HG02885 (cell line): Measurements from ENCODE around the gene EDN2.

ENCODE experiments used
- ATAC-seq: cut with Tn5 transposase; IDR thresholded peaks from one replicate; pipeline ENCODE4 v1.9.1; 2021; ENCODE audit warnings: mild to moderate bottlenecking; ENCODE audit not compliant: unreplicated experiment, poor library complexity

The EDN2 gene

DNA sequence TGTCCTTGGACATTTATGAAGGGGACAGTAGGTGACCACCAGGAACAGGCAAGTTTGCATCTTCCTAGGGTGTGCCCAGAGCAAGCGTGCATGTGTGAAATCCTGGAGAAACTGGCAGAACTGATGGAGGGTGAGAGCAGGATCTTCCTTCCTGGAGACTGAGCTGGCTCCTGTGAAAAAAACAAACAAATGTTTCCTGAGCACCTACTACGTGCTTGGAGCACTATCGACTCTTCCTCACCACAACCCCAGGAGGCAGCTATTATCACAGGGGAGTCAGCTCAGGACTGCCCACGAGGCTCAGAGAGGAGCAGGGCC, 1.5 kb upstream of the EDN2 start:
- ATAC-seq = no peak

DNA sequence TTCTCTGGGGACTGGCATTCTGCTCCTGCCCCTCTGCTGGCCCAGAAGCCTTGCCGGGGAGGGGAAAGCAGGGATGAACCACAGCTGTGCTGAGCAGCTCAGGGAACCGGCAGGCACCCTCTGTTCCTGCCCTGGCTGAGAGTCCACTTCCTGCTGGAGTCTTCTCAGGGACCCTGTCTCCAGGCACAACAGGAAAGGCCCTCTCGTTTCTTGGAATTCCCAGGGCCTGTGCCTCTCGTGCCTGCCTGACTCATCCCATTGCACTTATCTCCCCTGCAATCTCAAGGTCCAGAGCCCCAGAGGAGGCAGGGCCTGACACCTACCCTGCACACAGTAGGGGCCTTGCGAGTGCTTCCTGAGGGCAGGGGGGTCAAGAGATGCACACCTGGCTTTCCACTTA, 1.1 kb upstream of the EDN2 start:
- no peak for ATAC-seq

DNA sequence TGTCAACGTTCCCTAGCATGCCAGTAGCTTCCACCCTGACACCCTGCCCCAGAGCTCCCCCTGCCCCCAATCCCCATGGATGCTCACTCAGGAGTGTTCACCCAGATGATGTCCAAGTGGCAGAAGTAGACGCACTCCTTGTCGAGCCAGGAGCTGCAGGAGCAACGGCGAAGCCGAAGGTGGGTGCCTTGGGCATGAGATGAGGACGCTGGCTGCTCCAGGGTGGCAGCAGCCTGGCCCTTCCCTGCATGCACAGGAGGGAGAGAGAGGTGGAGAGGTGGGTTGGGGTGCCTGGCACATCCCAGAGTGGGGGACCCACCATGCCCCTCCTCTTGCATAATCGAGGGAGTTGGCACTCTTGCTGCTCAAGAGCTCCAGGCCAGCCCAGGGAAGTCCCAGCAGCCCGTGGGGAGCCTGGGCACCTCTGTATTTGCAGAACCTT, 502 bp downstream of the EDN2 start:
- ATAC-seq = no peak

DNA sequence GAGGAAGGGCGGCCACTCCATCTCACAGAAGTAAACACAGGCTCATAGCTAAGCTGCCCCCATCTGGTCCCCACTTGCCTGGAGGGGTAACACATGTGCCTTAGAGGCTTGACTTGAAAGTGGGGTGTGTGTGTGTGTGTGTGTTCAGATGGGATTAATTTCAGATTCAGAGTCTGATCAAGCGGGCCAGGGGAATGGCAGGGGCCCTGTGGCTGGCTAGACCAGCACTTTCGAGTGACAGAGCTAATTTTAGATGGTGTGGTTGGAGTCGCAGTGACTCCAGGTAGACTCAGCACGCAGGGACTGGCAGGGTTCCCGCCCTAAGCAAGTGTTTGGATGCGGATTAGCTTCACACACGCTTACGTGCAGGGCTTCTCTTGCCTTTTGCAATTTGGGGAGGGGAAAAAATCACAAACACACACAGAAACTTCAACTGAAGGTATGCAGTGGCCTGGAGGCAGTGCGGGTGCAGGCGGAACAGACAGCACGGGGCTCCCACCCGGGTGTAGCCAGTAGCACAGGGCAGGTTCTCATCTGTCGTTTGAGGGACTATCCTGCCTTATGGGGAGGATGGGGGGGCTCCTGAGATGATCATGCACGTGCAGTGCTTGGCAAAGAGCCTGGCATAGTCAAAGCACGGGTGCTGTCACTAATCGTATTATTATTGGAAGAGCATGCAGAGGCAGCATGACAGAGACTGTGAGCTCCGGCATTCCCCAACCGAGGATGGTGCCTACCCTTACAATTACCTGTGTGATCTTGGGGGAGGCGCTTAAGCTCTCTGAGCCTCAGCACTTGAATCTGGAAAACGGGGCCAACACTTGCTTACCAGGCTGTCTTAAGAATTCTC, 1.3 kb downstream of the EDN2 start:
- no peak for ATAC-seq

DNA sequence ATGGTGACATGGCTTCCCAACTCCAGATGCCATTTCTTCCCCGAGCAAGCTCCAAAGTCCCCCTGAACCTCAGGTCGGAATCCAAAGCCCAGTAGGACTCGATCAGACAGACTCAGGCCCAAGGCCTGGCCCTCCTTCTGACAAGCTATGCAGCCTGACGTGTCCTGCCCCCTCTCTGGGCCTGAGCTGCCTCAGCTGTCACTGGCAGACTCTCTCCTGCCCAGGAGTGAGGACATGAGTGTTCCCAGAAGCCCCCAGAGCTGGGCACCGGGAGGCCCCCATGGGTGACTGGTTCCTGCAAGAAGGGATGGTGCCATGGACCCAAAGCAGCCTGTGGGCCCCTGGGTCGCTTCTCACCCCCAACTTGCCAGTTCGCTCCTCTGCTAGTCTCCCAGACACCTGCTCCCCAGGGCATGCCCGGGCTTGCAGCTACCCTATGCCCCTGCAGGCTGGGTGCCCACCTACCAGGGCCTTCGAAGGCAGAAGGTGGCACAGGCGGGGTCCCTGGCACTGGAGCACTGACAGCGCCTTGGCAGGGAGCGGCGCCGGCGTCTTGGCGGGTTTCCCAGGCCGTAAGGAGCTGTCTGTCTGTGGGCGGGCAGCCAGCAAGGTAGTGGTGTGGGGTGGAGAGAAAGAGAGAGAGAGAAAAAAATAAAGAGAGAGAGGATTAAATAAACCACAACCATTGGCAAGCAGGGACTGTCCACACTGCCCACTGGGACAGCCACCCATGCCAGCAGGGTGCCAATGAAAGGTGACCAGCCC, 2.3 kb downstream of the EDN2 start:
- no peak for ATAC-seq

DNA sequence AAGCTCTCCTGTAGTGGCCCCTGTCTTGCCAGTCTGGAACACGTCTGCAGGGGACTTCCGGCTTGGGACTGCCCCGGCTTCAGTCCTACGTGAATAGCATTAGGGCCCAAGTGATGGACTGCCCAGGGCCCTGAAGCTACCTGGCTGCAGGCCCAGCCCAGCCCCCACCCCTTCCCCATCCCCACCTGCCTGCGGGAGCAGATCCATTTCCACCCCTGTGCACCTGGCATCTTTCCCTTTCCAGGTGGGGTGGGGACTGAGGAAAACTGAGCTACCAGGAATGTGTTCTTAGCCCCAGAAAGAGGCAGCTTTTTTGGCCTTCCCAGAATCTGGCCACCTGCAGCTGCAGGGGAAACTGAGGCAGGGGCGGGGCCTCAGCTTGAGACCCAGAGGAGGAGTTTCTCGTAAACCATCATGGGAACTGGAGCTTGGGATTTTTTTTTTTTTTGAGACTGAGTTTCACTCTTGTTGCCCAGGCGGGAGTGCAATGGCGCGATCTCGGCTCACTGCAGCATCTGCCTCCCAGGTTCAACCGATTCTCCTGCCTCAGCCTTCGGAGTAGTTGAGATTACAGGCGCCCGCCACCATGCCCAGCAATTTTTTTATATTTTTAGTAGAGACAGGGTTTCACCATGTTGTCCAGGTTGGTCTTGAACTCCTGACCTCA, 3.2 kb downstream of the EDN2 start:
- ATAC-seq = no peak

DNA sequence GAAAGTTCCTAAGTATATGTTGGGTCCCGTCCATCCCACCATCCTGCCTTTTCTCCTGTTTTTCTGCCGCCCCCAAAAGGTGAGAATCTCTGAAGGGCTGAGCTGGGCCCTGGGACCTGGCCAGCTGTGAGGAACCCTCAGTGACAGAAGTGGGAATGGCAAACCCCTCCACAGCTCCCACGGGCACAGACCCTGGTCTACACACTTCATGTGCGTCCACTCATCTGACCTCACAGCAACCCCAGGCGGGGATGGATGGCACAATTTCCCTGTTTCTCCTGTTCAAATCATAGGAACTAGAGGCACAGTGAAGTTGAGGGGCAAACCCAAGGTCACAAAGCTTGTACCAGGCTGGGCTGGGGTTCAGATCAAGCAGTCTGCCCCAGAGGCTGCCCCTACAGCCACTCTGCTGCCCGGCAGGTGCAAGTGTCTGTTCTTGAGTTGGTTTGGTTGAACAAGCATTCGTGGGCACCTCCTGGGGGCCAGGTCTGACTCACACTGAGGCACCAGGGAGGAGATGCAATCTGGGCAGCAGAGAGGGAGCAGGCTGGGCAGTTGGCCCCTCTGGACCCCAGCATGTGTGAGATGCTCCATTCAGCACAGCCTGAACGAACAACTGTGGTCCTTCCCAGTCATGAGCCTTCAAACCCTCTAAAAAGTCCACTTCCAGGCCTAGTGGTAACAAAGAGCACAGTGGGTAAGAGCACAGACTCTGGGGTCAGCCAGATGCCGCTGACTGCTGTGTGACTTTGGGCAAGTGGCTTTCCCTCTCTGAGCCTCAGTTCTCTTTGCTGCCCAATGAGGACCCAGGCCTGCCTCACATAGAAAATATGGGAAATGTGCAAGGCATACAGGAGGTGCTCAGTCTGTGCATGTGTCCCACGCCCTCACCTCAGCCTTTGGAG, 4.0 kb downstream of the EDN2 start:
- no peak for ATAC-seq

DNA sequence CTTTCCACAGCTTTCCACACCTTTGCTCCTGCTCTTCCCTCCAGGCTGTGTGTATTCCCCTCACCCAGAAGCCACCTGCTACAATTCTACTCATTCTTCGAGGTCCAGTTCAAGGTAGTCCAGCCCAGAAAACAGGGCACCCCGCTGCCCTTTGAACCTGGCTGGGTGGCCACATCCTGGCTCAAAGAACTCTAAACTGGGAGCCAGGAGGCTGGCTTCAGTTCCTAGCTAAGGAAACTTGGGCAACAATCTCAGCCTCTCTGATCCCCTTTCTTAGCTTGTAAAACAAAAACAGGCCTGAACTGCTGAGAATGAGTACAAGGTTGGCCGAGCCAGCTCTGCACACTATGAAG, 4.7 kb downstream of the EDN2 start:
- no peak for ATAC-seq

DNA sequence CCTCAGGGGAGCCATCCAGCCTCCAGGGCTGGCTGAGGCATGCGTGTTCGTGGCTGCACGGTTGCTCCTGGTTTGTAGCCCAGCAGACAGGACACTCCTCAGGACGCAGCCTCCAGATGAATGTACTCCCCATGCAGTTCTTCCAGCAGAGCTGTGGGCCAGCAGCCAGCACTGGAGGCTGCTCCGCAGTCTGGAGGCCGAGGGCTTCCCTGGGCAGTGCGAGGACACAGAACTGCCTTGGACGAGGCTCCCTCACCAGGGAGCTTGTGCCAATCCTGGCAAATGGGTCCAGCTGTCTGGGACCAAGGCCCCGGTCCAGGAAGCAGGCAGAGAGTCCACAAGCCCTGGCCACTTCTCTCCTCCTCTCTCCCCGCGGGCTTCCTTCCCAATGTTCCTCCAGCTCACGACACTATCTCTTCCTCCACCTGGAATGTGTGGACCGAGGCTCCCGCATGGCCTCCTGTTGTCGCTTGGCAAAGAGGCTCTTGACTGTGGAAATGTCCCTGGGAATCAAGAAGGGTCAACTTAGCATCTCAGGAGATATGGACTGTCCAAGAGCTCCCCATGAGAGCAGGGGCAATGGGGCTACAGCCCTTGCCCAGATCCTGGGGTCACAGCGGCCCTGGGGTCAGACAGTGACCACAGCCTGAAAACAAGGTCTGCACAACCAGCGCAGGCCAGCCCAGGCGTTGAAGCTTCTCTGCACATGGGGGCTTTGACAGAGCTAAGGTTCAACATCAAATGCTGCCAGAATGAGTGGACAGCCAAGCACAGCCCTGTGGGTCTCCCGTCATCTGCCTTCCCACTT, 5.3 kb downstream of the EDN2 start:
- ATAC-seq = no peak

DNA sequence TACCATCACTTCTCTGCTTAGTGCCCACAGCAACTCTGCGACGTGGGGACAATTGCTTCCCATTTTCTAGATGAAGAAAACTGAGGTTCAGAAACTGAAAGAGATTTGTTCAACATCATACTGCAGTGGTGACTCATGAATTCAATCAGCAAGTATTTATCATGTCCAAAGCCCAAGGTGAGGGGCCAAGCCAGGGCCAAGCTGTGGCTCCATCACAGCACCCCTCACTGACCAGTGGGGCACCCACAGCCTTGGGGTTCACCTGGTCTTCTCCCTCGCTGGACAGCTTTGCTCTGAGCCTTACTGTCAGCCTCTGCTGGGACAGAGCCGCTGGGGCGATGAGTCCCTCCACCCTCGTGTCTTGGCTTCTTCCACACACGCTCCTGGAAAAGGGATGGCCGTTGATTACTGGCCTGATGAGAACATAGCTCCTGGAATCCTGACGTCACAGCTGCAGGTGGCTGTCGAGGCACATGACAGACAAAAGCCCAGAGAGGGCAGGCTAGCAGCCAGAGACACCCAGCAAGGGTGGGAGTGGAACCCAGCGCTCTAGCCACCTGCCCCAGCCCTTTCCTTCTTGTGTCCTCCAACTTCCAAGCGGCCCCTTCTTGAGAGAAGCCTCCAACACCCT, 6.2 kb downstream of the EDN2 start:
- ATAC-seq = no peak

DNA sequence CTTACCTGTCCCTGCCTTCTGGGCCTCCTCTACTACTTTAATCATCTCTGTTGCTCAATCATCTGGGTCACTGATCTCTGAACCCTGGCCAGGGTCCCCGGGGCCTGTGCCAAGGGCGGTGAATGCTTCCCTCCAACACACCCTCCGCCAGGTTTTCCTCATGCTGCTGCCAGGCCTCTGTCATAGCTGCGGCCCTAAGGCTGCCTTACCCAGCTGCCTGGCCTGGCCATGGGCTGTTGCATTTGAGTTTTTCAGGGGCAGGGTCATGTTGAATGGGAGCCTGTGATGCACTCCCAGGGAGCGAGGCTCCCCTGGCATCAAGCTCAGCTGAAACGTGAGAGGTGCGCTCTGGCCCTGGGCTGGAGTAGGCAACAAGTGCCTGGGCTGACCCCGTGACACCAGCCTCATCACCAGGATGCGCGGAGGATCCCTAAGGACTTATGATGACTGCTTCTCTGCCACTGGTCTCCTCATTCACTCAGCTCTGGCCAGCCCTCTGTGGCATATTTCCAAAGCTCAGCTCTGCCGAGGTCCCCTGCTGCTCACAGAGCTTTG, 7.6 kb downstream of the EDN2 start:
- no peak for ATAC-seq

DNA sequence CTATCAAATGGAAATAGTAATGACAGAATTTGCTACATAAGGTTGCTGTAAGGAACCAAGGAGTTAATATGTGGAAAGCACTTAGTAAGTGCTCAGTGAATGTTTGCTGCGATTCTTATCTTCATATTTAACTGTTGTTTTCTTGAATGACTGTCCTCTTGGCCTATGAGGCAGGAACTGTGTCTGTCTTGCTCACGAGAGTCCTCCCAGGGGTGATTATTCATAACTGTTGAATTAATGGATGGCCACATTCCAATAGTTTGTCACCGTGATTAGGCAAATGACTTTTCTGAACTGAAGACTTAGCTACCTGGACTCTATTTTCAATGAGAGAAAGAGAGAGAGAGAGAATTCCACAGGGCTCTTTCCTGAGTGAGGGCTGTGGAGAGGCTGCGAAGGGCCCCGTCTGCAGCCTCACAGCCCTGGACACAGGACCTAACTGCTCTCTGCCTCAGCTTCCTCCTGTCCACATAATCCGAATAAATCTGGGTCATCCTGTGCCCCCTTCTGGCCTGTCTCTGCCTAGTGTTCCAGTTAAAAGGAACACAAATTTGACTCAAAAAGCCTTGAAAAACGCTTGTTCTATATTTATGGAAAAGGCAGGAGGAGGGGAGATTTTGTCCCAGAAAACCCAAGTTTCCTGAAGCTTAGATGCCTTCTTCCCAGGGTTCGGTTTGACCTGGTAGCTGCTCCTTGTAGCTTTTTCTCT, 8.5 kb downstream of the EDN2 start:
- ATAC-seq = no peak

DNA sequence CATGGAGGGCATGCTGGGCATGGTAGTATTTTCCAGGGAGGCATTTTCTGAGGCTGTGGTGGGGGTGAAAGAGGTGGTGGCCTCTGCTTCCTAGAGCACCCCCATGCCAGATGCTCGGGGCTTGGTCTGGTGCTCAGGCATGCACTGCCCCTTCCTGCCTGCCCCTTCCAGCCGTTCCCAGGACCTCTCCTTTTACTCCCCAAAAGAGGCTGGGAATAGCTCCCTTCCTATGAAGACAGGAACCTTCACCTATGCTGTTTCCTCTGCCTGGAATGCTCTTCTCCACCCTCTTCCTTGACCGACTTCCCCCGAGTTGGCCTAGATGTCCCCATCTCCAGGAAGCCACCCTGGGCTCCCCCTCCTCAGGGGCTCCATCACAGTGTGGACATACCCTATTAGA, 9.1 kb downstream of the EDN2 start:
- no peak for ATAC-seq

DNA sequence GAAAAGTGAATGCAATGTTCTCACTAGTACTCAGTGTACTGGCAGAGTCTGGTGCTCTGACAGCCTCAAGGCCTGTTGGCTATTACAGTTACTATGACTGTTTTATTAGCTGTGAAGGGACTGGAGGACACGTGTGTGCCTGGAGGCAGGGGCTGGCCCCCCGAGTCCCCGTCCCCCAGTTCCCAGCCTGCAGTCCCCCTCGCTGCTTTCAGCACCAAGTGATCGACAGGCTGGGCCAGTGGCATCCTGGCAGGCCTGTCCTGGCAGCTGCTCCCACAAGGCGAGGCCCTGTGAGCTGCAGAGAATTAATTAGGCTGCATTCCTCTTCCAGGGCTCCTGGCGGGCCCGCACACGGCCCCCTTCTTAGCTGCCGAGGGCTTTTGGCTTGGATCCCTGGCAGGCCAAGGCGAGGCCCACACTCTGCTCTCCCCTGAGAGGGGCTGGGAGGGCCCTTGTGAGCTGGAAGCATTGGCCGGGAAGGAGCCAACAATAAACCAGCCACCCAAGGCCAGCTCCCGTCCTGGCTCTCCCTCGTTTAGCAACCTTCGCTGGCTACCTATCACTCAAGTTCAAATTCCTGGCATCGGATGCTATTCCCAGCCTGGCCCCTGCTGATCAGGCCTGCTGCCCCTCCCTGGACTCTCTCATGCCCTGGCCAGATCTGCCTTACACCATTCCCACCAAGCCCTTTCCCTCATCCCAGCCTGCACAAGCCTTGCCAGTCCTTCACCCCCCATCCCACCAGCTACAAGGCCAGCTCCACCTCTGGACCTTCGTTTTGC, 9.8 kb downstream of the EDN2 start:
- ATAC-seq = no peak

DNA sequence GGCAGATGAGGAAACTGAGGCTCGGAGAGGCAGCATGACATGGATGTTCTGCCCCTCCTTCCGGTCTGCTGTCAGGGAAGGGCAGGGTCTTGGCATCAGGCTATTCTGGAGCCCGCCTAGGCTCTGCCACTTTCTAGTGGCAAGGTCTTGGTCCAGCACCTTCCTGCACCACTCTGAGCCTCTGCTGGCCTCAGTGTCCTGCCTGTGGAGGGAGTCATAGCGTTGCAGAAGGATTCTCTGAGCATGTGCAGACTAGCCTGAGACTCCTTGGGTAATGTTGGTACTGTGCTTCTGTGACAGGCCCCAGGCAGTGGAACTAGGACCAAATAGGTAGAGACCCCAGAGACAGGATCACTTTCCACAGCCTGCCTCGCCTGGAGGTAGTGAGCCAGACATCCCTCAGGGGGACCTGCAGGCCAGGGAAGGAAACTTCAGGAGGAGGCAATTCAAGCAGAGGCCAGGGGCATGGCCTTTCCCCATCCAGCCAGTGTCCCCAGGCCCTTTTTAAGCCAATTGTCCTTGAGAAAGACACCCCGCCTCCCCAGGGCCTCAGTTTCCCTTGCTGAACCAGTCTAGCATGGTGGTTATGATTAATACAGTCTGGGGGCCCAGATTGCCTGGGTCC, 10.6 kb downstream of the EDN2 start:
- no peak for ATAC-seq

DNA sequence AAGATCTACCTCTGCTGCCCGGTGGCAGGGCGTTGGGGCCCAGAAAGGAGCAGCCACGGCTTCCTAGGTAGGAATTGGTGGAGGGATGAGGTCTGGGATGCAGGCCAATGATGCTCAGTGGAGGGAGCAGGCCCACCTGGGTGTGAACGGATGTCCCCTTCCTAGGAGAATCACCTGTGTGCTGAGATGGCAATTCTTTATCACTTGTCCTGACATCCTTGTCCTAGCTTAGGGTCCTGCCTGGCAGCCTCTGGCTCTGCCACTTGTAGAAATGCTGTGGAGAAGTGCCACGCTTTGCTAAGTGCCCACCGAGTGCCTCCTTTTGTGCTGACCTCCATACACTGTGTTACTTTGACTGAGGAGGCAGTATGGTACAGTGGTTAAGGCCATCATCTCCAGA, 12.8 kb downstream of the EDN2 start:
- ATAC-seq = no peak

DNA sequence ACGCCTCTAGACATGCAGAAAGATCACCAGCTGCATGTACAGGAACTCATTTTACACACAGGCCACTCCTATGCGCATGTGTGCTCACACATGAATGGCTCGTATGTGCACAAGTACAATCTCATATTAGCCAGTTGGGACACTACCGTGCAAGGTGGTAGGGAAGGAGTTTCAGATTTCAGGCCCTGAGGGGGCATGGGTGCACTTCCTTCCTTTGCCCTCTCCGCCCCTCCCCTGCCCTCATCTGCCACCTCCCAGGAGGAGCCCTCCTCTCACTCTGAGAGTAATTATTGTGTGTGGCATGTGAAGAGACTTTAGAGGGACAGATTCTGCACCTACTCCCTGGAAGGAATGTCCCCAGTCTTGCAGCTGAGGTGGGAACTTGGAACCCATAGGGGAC, 14.8 kb downstream of the EDN2 start:
- no peak for ATAC-seq
